ENCODE data around the gene HCRTR1.

DNA sequence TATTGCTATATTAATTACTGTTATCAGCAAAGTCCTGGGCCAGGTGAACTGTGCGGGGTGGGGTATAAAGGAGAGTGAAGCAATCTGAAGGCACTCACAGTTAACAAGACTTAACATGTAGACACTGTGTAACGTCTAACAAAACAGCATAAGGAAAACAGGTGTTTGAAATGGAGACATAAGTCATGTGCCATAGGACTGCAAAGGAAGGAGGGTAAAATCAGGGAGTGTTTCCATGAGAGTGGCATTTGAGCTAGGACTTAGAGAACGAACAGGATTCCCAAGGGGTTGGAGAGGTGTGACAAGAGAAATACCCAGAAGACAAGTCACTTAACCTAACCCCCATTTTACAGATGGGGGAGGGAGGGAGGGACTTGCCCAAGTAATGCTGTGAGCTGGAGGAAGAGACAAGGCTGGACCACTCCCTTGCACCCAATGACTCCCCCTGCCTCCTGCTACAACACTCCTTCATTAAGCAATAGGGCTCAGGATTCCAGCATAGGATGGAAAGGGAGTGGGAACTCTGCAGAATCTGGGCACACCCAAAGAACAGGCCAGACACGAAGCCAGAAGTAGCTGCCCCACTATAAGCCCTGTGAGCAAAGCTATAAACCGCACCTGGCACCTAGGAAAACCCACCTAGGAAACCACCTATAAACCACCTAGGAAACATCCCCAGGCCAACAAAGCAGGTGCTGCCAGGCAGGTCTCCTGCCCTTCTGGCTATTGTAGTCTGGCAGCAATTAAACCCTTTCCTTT lies 20.6 kb downstream of the HCRTR1 start:
- TF ChIP-seq, protein P1, sequence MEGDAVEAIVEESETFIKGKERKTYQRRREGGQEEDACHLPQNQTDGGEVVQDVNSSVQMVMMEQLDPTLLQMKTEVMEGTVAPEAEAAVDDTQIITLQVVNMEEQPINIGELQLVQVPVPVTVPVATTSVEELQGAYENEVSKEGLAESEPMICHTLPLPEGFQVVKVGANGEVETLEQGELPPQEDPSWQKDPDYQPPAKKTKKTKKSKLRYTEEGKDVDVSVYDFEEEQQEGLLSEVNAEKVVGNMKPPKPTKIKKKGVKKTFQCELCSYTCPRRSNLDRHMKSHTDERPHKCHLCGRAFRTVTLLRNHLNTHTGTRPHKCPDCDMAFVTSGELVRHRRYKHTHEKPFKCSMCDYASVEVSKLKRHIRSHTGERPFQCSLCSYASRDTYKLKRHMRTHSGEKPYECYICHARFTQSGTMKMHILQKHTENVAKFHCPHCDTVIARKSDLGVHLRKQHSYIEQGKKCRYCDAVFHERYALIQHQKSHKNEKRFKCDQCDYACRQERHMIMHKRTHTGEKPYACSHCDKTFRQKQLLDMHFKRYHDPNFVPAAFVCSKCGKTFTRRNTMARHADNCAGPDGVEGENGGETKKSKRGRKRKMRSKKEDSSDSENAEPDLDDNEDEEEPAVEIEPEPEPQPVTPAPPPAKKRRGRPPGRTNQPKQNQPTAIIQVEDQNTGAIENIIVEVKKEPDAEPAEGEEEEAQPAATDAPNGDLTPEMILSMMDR (conservative IDR thresholded peaks at IDR 0.05): no peak
- no peak for TF ChIP-seq ZFX (IDR thresholded peaks at IDR 0.05)
